Right lobe of liver (tissue), 4 donors: ENCODE data around the gene ARHGEF7.
"Not testable (repeated sequence)": the region's sequence is repeated elsewhere in the genome, so short reads cannot be mapped to it uniquely, and the experiment has no call there.

Experiments
- POLR2A ChIP-seq: fragments of 450-650 bp; IDR thresholded peaks from one replicate; pipeline ENCODE4 v1.6.1; 2017; ENCODE audit warnings: antibody characterized with exemption, mild to moderate bottlenecking
- TF ChIP-seq, protein P1 (sequence below), 4 donors: fragments of 200-600 bp in 3 of 4; fragments of 450-650 bp in 1 of 4; IDR thresholded peaks; one replicate each; pipeline versions ENCODE4 v1.5.1 to v1.8.0; 2016 to 2022; ENCODE audit warnings: antibody characterized with exemption in 4 of 4, mild to moderate bottlenecking in 2 of 4
- donor health status: DM: no; HTN: no; CAD: no.
- donor health status: DM: no; HTN: no; CAD: no.
- donor health status: DM: no; HTN: yes; CAD: no.

DNA sequence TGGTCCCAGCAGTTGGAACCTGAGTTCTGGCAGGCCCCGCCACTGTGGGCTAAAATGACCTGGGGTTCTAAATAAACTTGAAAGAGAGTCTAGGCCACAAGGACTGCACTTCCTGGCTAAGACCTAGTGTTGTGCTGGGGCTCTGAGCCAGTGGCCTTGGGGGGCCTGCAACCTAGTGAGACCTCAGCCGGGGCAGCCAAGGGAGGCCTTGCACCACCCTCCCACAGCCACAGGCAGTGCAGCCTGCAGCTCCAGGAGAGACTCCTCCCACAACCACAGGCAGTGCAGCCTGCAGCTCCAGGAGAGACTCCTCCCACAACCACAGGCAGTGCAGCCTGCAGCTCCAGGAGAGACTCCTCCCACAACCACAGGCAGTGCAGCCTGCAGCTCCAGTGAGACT, 142.8 kb downstream of the ARHGEF7 start:
- TF ChIP-seq, protein P1, sequence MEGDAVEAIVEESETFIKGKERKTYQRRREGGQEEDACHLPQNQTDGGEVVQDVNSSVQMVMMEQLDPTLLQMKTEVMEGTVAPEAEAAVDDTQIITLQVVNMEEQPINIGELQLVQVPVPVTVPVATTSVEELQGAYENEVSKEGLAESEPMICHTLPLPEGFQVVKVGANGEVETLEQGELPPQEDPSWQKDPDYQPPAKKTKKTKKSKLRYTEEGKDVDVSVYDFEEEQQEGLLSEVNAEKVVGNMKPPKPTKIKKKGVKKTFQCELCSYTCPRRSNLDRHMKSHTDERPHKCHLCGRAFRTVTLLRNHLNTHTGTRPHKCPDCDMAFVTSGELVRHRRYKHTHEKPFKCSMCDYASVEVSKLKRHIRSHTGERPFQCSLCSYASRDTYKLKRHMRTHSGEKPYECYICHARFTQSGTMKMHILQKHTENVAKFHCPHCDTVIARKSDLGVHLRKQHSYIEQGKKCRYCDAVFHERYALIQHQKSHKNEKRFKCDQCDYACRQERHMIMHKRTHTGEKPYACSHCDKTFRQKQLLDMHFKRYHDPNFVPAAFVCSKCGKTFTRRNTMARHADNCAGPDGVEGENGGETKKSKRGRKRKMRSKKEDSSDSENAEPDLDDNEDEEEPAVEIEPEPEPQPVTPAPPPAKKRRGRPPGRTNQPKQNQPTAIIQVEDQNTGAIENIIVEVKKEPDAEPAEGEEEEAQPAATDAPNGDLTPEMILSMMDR (IDR thresholded peaks at IDR 0.05): not testable (repeated sequence)
- not testable (repeated sequence) for TF ChIP-seq POLR2A
